Measurements from ENCODE around the gene TMEM239. TPM values are rescaled to one million over a fixed set of nuclear protein-coding genes. Genes with fewer than 3 reads are reported as not detected.

Gene TMEM239
- total RNA-seq, 1 donor from 2014 or later = not detected

DNA sequence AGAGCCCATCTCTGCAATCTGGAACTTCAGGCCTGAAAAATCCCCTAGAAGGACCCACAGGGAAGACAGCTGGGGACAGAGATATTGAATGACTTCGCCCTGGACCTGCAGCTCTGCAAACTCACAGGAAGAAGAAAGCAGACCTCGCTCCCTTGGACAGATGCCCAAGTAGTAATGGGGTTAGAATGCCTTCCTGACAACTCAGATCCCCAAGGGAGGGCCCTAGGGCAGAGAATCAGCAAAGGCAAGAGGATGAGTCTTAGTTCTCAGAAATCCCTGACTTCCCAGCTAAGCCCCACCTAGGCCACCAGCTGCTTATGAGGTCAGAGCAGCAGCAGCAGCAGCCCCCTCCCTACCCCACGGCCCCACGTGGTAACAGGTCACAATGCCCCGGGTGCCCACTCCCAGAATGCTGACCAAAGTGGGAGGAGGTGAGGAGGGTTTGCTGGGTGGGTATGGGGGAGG lies 1.5 kb upstream of the TMEM239 start, which contains the start of gene C20orf141:
TSS of gene C20orf141 (plus strand) at position 401 of the 465 bp plus-strand sequence. CDS start 198 bp downstream, outside the sequence.
- Histone ChIP-seq H3K9ac (ENCODE audit: low read length) (peak within 1 kb of the TSS; percentile 50), H4K20me1 (ENCODE audit: insufficient read depth, low read length) (no peaks in the 10 kb centered on the region), H3K36me3 (ENCODE audit: insufficient read depth, low read length) (no peaks in the 10 kb centered on the region), H3K27ac (ENCODE audit: low read depth, low read length) (peak within 1 kb of the TSS; percentile 19), H2AFZ (ENCODE audit: low read depth, low read length) (no peak within 1 kb of the TSS), H3K79me2 (ENCODE audit: insufficient read depth, low read length) (no peaks in the 10 kb centered on the region), H3K27me3 (ENCODE audit: insufficient read depth, low read length) (peaks cover 5% of the 10 kb centered on the region), H3K4me1 (ENCODE audit: insufficient read depth, low read length) (peaks cover 20% of the 10 kb centered on the region), H3K4me3 (ENCODE audit: insufficient read depth, low read depth, low read length) (no peak within 1 kb of the TSS), H3K4me2 (ENCODE audit: low read length) (peak within 1 kb of the TSS; percentile 70), H3K9me3 (ENCODE audit: insufficient read depth, low read depth, low read length) (peaks cover 7% of the 10 kb centered on the region)
- peak; percentile 94 for DNase-seq (ENCODE audit: low read depth)
- Mint-ChIP-seq H3K9me3 (ENCODE audit: unreplicated experiment) (peaks cover 20% of the 10 kb centered on the region), H3K27me3 (ENCODE audit: low read depth, unreplicated experiment) (peaks cover 28% of the 10 kb centered on the region), H3K4me1 (ENCODE audit: low read depth, unreplicated experiment) (peaks cover 15% of the 10 kb centered on the region), H3K27ac (ENCODE audit: unreplicated experiment) (peak within 1 kb of the TSS; percentile 62), H3K4me3 (ENCODE audit: unreplicated experiment) (no peak within 1 kb of the TSS), H3K36me3 (ENCODE audit: low read depth, unreplicated experiment) (no peaks in the 10 kb centered on the region)
- peak; percentile 78 for FAIRE-seq
- TF ChIP-seq, protein P1, sequence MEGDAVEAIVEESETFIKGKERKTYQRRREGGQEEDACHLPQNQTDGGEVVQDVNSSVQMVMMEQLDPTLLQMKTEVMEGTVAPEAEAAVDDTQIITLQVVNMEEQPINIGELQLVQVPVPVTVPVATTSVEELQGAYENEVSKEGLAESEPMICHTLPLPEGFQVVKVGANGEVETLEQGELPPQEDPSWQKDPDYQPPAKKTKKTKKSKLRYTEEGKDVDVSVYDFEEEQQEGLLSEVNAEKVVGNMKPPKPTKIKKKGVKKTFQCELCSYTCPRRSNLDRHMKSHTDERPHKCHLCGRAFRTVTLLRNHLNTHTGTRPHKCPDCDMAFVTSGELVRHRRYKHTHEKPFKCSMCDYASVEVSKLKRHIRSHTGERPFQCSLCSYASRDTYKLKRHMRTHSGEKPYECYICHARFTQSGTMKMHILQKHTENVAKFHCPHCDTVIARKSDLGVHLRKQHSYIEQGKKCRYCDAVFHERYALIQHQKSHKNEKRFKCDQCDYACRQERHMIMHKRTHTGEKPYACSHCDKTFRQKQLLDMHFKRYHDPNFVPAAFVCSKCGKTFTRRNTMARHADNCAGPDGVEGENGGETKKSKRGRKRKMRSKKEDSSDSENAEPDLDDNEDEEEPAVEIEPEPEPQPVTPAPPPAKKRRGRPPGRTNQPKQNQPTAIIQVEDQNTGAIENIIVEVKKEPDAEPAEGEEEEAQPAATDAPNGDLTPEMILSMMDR (IDR thresholded peaks at IDR 0.05; ENCODE audit: insufficient read depth, low read depth, low read length) = no peak
- TF ChIP-seq EZH2 (IDR thresholded peaks at IDR 0.05; ENCODE audit: insufficient read depth, low read length) = no peak

DNA sequence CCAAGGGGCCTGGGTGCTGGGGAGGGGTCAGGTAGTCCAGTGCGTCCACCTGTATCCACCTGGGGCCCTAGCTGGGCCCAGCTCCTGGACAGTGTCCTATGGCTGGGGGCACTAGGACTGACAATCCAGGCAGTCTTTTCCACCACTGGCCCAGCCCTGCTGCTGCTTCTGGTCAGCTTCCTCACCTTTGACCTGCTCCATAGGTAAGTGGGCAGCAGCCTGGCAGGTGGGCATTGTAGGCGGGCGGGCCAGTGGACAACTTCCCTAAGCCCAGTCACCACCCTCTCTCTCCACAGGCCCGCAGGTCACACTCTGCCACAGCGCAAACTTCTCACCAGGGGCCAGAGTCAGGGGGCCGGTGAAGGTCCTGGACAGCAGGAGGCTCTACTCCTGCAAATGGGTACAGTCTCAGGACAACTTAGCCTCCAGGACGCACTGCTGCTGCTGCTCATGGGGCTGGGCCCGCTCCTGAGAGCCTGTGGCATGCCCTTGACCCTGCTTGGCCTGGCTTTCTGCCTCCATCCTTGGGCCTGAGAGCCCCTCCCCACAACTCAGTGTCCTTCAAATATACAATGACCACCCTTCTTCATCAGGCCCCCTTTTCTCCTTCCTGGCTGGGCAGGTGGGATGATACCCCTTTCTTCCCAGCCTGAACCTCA lies 793 bp upstream of the TMEM239 start:
- Histone ChIP-seq H3K9me3 (ENCODE audit: insufficient read depth, low read depth, low read length) (peaks cover 7% of the 10 kb centered on the region), H3K4me2 (ENCODE audit: low read length) (peak overlapping the region; percentile 70)
- H3K27me3 Mint-ChIP-seq (ENCODE audit: low read depth, unreplicated experiment) = peaks cover 36% of the 10 kb centered on the region

More for the DNA sequence above, 793 bp upstream of the TMEM239 start:
- peaks cover 21% of the 10 kb centered on the region for H3K4me1 Mint-ChIP-seq (ENCODE audit: low read depth, unreplicated experiment)
- H3K4me1 ChIP-seq (ENCODE audit: insufficient read depth, low read length) = peaks cover 28% of the 10 kb centered on the region
- no peaks in the 10 kb centered on the region for H3K79me2 ChIP-seq (ENCODE audit: insufficient read depth, low read length)
- no peak for DNase-seq (ENCODE audit: low read depth)
- no peaks in the 10 kb centered on the region for H3K36me3 Mint-ChIP-seq (ENCODE audit: low read depth, unreplicated experiment)
- no peak for FAIRE-seq
- peak overlapping the region; percentile 19 for H3K27ac ChIP-seq (ENCODE audit: low read depth, low read length)
- no peaks in the 10 kb centered on the region for H3K36me3 ChIP-seq (ENCODE audit: insufficient read depth, low read length)
- peak overlapping the region; percentile 50 for H3K9ac ChIP-seq (ENCODE audit: low read length)
- no peaks in the 10 kb centered on the region for H4K20me1 ChIP-seq (ENCODE audit: insufficient read depth, low read length)
- no peak overlapping the region for H2AFZ ChIP-seq (ENCODE audit: low read depth, low read length)
- H3K27ac Mint-ChIP-seq (ENCODE audit: unreplicated experiment) = peak overlapping the region; percentile 62
- H3K9me3 Mint-ChIP-seq (ENCODE audit: unreplicated experiment) = peaks cover 20% of the 10 kb centered on the region
- H3K4me3 ChIP-seq (ENCODE audit: insufficient read depth, low read depth, low read length) = no peak overlapping the region
- no peak for TF ChIP-seq EZH2 (IDR thresholded peaks at IDR 0.05; ENCODE audit: insufficient read depth, low read length)
- TF ChIP-seq, protein P1 (IDR thresholded peaks at IDR 0.05; ENCODE audit: insufficient read depth, low read depth, low read length) = no peak
- H3K27me3 ChIP-seq (ENCODE audit: insufficient read depth, low read length) = peaks cover 5% of the 10 kb centered on the region
- H3K4me3 Mint-ChIP-seq (ENCODE audit: unreplicated experiment) = no peak overlapping the region

Data from astrocyte (in vitro differentiated cells and primary cell).